HCT116 (cell line): ENCODE measurements around the gene ADCY2. TPM values are rescaled to one million over a fixed set of nuclear protein-coding genes. Genes with fewer than 3 reads are reported as not detected.

Experiments
- ATAC-seq: fragments of 200-7000 bp; cut with Tn5 transposase; 2 replicates; pipeline ENCODE4 v1.9.1; 2020; ENCODE audit warnings: mild to moderate bottlenecking, moderate library complexity
- BruUV-seq: library from RNA; stranded (reverse); fragments of 400-500 nt; replicated peaks from 2 replicates; lab custom pipeline; 2021; lab: Mats Ljungman, UMichigan
- CTCF ChIA-PET: fragments of 300-600 bp; sonication (Branson Sonifier 250); formaldehyde crosslinking; loops from one replicate; lab custom pipeline; 2021; ENCODE audit warnings: antibody characterized with exemption; lab: Charles Lee
- POLR2A ChIA-PET: fragments of 300-600, 350-600 bp; sonication (Branson Sonifier 250); formaldehyde crosslinking; loops from one replicate; lab custom pipeline; 2021; ENCODE audit warnings: antibody characterized with exemption; lab: Charles Lee
- RAD21 ChIA-PET, 2 experiments: fragments of 300-600 bp; sonication (Branson Sonifier 250); formaldehyde crosslinking; loops; one replicate each; lab custom pipeline; 2023; ENCODE audit warnings: low total read pairs in 2 of 2; ENCODE audit not compliant: uncharacterized antibody in 2 of 2, unreplicated experiment in 2 of 2, low non-redundant PET in 1 of 2; lab: Charles Lee
- DNase-seq: peaks from one replicate; pipeline ENCODE4 v3.0.0-alpha.2; 2010; ENCODE audit warnings: low read depth, low spot score
- H2AFZ ChIP-seq: fragments of 200-600 bp; shearing (Covaris generic), sonication (generic); 2 replicates; pipeline ENCODE4 v1.6.1; 2017; ENCODE audit warnings: low read depth, mixed run types, mixed read lengths, antibody characterized with exemption, low read length; ENCODE audit not compliant: poor library complexity, severe bottlenecking
- H3K27ac ChIP-seq: 2 replicates; pipeline ENCODE4 v1.5.1; 2012; ENCODE audit warnings: low read depth, low read length
- H3K27me3 ChIP-seq: fragments of 200-600 bp; sonication (generic); 2 replicates; pipeline ENCODE4 v1.6.1; 2016; ENCODE audit warnings: mixed run types, low read length, mixed read lengths; ENCODE audit not compliant: insufficient read depth
- H3K36me3 ChIP-seq, 2 experiments: fragments of 200-500 bp in 1 of 2; fragments of 200-600 bp in 1 of 2; sonication (Bioruptor generic) in 1 of 2; sonication (generic) in 1 of 2; 2 replicates each; pipeline versions ENCODE4 v1.5.1 to v1.6.1; 2014 to 2016; ENCODE audit warnings: low read length in 2 of 2, inconsistent platforms in 1 of 2, mixed read lengths in 1 of 2, mixed run types in 1 of 2; ENCODE audit not compliant: insufficient read depth in 2 of 2, control insufficient read depth in 1 of 2
- H3K4me1 ChIP-seq, 2 experiments: fragments of 200-600 bp in 1 of 2; sonication (generic) in 1 of 2; 2 replicates each; pipeline versions ENCODE4 v1.5.1 to v1.6.1; 2012 to 2017; ENCODE audit warnings: low read length in 2 of 2, inconsistent platforms in 1 of 2, mild to moderate bottlenecking in 1 of 2, mixed read lengths in 1 of 2, mixed run types in 1 of 2, moderate library complexity in 1 of 2; ENCODE audit not compliant: insufficient read depth in 2 of 2, control insufficient read depth in 1 of 2
- H3K4me2 ChIP-seq: fragments of 200-600 bp; sonication (generic); 2 replicates; pipeline ENCODE4 v1.6.1; 2017; ENCODE audit warnings: mixed run types, low read length, mixed read lengths
- H3K4me3 ChIP-seq, 2 experiments: fragments of 200-600 bp in 1 of 2; sonication (generic) in 1 of 2; replicated peaks in 1 of 2; 2 replicates each; pipeline ENCODE4 v1.5.1; 2011 to 2016; ENCODE audit warnings: low read length in 2 of 2, control low read depth in 1 of 2, low read depth in 1 of 2, mild to moderate bottlenecking in 1 of 2, mixed read lengths in 1 of 2, mixed run types in 1 of 2
- H3K79me2 ChIP-seq: fragments of 200-600 bp; sonication (generic); 2 replicates; pipeline ENCODE4 v1.6.1; 2017; ENCODE audit warnings: mild to moderate bottlenecking, mixed run types, low read length, moderate library complexity, mixed read lengths; ENCODE audit not compliant: insufficient read depth
- H3K9ac ChIP-seq: fragments of 200-600 bp; sonication (generic); 2 replicates; pipeline ENCODE4 v1.6.1; 2016; ENCODE audit warnings: low read length, mixed read lengths
- H3K9me2 ChIP-seq: fragments of 200-600 bp; sonication (generic), shearing (Covaris generic); 2 replicates; pipeline ENCODE4 v1.6.1; 2017; ENCODE audit warnings: mixed run types, mild to moderate bottlenecking, moderate library complexity; ENCODE audit not compliant: insufficient read depth
- H3K9me3 ChIP-seq, 2 experiments: fragments of 200-500 bp in 1 of 2; fragments of 200-600 bp in 1 of 2; sonication (Bioruptor generic) in 1 of 2; sonication (generic) in 1 of 2; 2 replicates each; pipeline ENCODE4 v1.6.1; 2014 to 2017; ENCODE audit warnings: low read length in 2 of 2, mixed read lengths in 2 of 2, inconsistent platforms in 1 of 2, low read depth in 1 of 2, mild to moderate bottlenecking in 1 of 2, mixed run types in 1 of 2, moderate library complexity in 1 of 2; ENCODE audit not compliant: control insufficient read depth in 1 of 2, insufficient read depth in 1 of 2
- H4K20me1 ChIP-seq: fragments of 200-600 bp; sonication (generic), shearing (Covaris generic); 2 replicates; pipeline ENCODE4 v1.6.1; 2017; ENCODE audit warnings: mixed run types, mild to moderate bottlenecking, moderate library complexity; ENCODE audit not compliant: insufficient read depth
- ATF3 ChIP-seq: IDR thresholded peaks from 2 replicates; pipeline ENCODE4 v1.6.1; 2012
- CTCF ChIP-seq, 3 experiments: fragments of 200-600 bp in 1 of 3; sonication (generic) in 1 of 3; IDR thresholded peaks in 2 of 3; conservative IDR thresholded peaks in 1 of 3; 2 replicates each; pipeline ENCODE4 v1.5.1; 2012 to 2017; ENCODE audit warnings: low read depth in 2 of 3, low read length in 2 of 3, antibody characterized with exemption in 1 of 3, borderline replicate concordance in 1 of 3, control low read depth in 1 of 3, mild to moderate bottlenecking in 1 of 3, mixed read lengths in 1 of 3, mixed run types in 1 of 3, moderate library complexity in 1 of 3; ENCODE audit not compliant: insufficient read depth in 1 of 3
- EGR1 ChIP-seq: IDR thresholded peaks from 2 replicates; pipeline ENCODE4 v1.6.1; 2012; ENCODE audit warnings: low read depth
- ELF1 ChIP-seq: IDR thresholded peaks from 2 replicates; pipeline ENCODE4 v1.6.1; 2012; ENCODE audit warnings: low read depth, borderline replicate concordance
- EZH2 ChIP-seq: fragments of 200-600 bp; sonication (generic); IDR thresholded peaks from 2 replicates; pipeline ENCODE4 v1.6.1; 2017; ENCODE audit warnings: antibody characterized with exemption, mixed run types
- EZH2phosphoT487 ChIP-seq: fragments of 200-600 bp; IDR thresholded peaks from 2 replicates; pipeline ENCODE4 v1.6.1; 2018; ENCODE audit warnings: antibody characterized with exemption, borderline replicate concordance
- JUND ChIP-seq: IDR thresholded peaks from 2 replicates; pipeline ENCODE4 v1.6.1; 2012
- MAX ChIP-seq: IDR thresholded peaks from 2 replicates; pipeline ENCODE4 v1.6.1; 2012
- POLR2A ChIP-seq: IDR thresholded peaks from 2 replicates; pipeline ENCODE4 v1.7.0; 2011; ENCODE audit warnings: borderline replicate concordance; ENCODE audit not compliant: insufficient read depth, insufficient read length; ENCODE audit errors: extremely low read depth
- POLR2AphosphoS5 ChIP-seq: IDR thresholded peaks from 2 replicates; pipeline ENCODE4 v1.6.1; 2011; ENCODE audit warnings: mild to moderate bottlenecking, low read depth, low read length, moderate library complexity
- RAD21 ChIP-seq: IDR thresholded peaks from 2 replicates; pipeline ENCODE4 v1.6.1; 2012; ENCODE audit warnings: low read depth, mild to moderate bottlenecking
- REST ChIP-seq: IDR thresholded peaks from 2 replicates; pipeline ENCODE4 v1.6.1; 2012; ENCODE audit warnings: low read depth
- TCF7L2 ChIP-seq: IDR thresholded peaks from 2 replicates; pipeline ENCODE4 v1.7.0; 2011; ENCODE audit warnings: borderline replicate concordance, inconsistent platforms; ENCODE audit not compliant: insufficient read depth, insufficient read length; ENCODE audit errors: extremely low read depth
- YY1 ChIP-seq: IDR thresholded peaks from 2 replicates; pipeline ENCODE4 v1.6.1; 2011; ENCODE audit warnings: low read length, low read depth, moderate library complexity, mild to moderate bottlenecking; ENCODE audit not compliant: insufficient replicate concordance; ENCODE audit errors: extremely low read depth
- ZFX ChIP-seq: fragments of 450-650 bp; IDR thresholded peaks from 2 replicates; pipeline ENCODE4 v1.6.1; 2017
- ZNF274 ChIP-seq: fragments of 200-500 bp; sonication (Bioruptor generic); IDR thresholded peaks from 2 replicates; pipeline ENCODE4 v1.6.1; 2014; ENCODE audit warnings: mild to moderate bottlenecking, low read depth, low read length, inconsistent platforms
- intact Hi-C: fragments of 100-400 bp; cut with micrococcal nuclease; formaldehyde crosslinking; loops from 2 replicates; pipeline ENCODE4 v1.10.0; 2022
- total RNA-seq: library from RNA; stranded (reverse); gene quantifications from one replicate; pipeline ENCODE4 v1.2.1, GENCODE V29; 2021; ENCODE audit not compliant: unreplicated experiment

Gene ADCY2
- total RNA-seq, 1 experiment from 2014 or later, result 0.15 TPM

GRCh38 chr5:7679663-7680062, 283.7 kb downstream of the ADCY2 start:
- BruUV-seq, result no TSS peak
- no peaks in the 10 kb centered on the region for H3K36me3 ChIP-seq
- ChIA-PET RAD21 (no interaction called here), POLR2A (no interaction called here), CTCF (no interaction called here)
- no peaks in the 10 kb centered on the region for H3K9me2 ChIP-seq
- no peaks in the 10 kb centered on the region for H3K27me3 ChIP-seq
- H3K4me3 ChIP-seq, result no peak overlapping the region
- no peak overlapping the region for H3K9ac ChIP-seq
- no peak overlapping the region for H3K4me2 ChIP-seq
- intact Hi-C loops, result no loop called here
- no peaks in the 10 kb centered on the region for H3K4me1 ChIP-seq
- no peaks in the 10 kb centered on the region for H3K79me2 ChIP-seq
- H3K27ac ChIP-seq, result no peak overlapping the region
- TF ChIP-seq MAX, result no peak
- no peak for TF ChIP-seq CTCF (IDR thresholded peaks at IDR 0.05 in 2 of 3, conservative IDR thresholded peaks at IDR 0.05 in 1 of 3; ENCODE audit: borderline replicate concordance in 1 of 3, insufficient read depth in 1 of 3, low read depth in 2 of 3, low read length in 2 of 3)
- TF ChIP-seq EZH2phosphoT487, result no peak
- TF ChIP-seq EZH2, result no peak
- no peak for TF ChIP-seq ELF1
- no peak for TF ChIP-seq ZFX
- TF ChIP-seq EGR1, result no peak
- no peak for TF ChIP-seq ATF3
- no peak for ATAC-seq
- no peaks in the 10 kb centered on the region; a peak in 1 of 4 replicates for H3K9me3 ChIP-seq
- no peak for DNase-seq
- H2AFZ ChIP-seq, result no peak overlapping the region
- no peaks in the 10 kb centered on the region for H4K20me1 ChIP-seq

GRCh38 chr5:7680260-7680659, 284.3 kb downstream of the ADCY2 start:
- no peaks in the 10 kb centered on the region; a peak in 1 of 4 replicates for H3K9me3 ChIP-seq
- H3K79me2 ChIP-seq, result no peaks in the 10 kb centered on the region
- H2AFZ ChIP-seq, result no peak overlapping the region
- RAD21 ChIA-PET, result no interaction called here
- intact Hi-C loops, result no loop called here
- H4K20me1 ChIP-seq, result no peaks in the 10 kb centered on the region
- H3K9ac ChIP-seq, result no peak overlapping the region
- POLR2A ChIA-PET, result no interaction called here
- CTCF ChIA-PET, result no interaction called here
- DNase-seq, result no peak
- no peak overlapping the region for H3K27ac ChIP-seq
- H3K9me2 ChIP-seq, result no peaks in the 10 kb centered on the region
- H3K36me3 ChIP-seq, result no peaks in the 10 kb centered on the region
- no peak overlapping the region for H3K4me3 ChIP-seq
- BruUV-seq, result no TSS peak
- no peak for ATAC-seq
- H3K27me3 ChIP-seq, result no peaks in the 10 kb centered on the region
- H3K4me1 ChIP-seq, result no peaks in the 10 kb centered on the region
- no peak overlapping the region for H3K4me2 ChIP-seq
- no peak for TF ChIP-seq POLR2AphosphoS5
- no peak for TF ChIP-seq ZNF274
- TF ChIP-seq REST, result no peak
- TF ChIP-seq YY1, result no peak
- no peak for TF ChIP-seq TCF7L2
- TF ChIP-seq EGR1, result no peak
- no peak for TF ChIP-seq RAD21
- no peak for TF ChIP-seq JUND
- no peak for TF ChIP-seq POLR2A
- no peak for TF ChIP-seq MAX
